NCI-H526 treated with DMSO at 0.1 percent for 48 hours (cell line): ENCODE measurements around the gene RELL1.
"Not testable (repeated sequence)": the region's sequence is repeated elsewhere in the genome, so short reads cannot be mapped to it uniquely, and the experiment has no call there.

Source experiments
- DNase-seq: peaks from one replicate; lab custom pipeline; 2025; lab: John Stamatoyannopoulos, UW

The RELL1 gene

GRCh38 chr4:37693030-37693429, 6.9 kb upstream of the RELL1 start:
- no peak for DNase-seq

DNA sequence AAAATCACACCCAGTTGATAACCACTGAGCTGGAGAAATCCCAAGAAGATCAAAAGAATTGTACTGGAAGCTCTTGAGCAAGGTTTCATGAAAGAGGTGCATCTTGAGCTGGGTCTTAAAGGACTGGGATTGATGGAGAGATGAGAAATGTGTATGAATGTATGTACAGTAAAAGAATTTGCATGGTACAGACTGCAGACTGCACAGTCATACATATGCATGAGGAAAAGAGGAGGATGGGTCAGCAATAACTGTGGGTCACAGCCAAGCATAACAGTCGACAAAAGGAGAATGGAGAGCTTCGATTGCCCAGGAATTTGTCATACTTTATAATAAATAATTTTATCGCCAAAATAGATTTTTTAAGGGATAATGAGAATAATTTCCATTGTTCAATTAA, 4.8 kb upstream of the RELL1 start:
- DNase-seq: peak; percentile 89

DNA sequence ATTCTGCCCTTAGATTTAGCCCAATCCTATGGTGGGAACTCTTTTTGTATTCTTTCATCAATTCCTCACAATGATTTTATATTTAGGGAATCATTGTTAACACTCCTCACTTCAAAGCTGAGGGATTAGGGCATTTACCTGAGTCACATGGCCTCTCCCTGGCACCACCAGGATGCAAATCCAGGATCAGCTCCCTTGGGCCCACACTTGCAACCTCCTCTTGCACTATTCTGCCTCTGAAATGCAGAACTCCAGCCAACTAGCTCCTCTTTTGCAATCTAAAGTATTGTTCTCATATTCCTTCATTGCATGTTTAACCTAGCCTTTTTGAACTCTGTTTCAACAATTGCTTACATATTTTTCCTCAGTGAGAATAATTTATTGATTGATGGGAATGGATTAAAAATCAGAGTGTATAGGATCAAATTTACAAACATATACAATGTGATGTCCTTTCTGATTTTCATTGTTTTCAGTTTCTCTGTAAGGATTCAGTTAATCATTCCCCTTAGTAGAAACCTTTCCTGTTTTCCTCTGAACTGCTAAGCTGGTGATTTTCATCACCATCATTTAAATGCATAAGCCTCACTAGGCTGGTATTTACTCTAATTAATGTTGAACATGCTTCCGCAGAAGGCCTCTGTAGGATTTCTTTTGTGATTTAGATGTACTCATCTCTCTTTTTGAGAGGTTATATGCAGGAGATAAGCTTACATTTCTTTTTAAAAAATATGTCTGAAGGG, 3.3 kb upstream of the RELL1 start:
- DNase-seq: peak; percentile 70

- no peak for DNase-seq
Measured at GRCh38 chr4:37687681-37688080, 1.5 kb upstream of the RELL1 start.

- DNase-seq: no peak
Measured at GRCh38 chr4:37687194-37687562, 1.0 kb upstream of the RELL1 start.

- peak; percentile 63 for DNase-seq
Measured at GRCh38 chr4:37685823-37686372, 278 bp downstream of the RELL1 start.

GRCh38 chr4:37685161-37685822, 884 bp downstream of the RELL1 start:
- DNase-seq: no peak

- no peak for DNase-seq
Measured at GRCh38 chr4:37684154-37684553, 2.0 kb downstream of the RELL1 start.

DNA sequence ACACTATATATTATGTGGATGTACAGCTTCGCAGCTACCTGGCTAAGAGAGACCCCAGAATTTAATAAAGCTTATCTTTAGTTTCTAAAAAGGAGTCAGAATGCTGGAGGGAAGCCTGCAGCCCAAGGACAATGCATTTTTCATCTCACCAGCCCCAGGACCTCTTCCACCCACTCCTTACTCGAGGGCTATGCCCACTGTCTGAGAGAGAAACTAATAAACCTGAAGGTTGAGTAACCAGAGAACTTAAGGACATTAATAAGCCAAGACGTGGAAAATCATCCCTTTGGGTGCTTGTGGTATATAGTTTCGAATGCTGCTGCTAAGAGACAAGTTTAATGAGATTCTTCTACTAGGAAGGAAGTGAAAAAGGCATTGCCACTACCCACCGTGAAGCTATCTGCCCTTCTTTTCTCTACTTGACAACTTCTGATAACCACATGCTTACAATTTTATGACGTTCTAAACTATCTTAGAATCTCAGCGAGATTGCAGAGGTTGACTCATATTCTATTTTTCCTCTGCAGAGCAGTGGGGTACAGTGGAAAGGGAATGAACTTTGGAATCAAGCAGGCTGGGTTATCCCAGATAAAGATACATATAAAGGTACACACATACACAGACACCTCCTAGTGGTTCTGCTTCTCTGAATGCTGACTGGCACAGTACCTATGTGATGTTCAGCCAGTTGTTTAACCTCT, 3.3 kb downstream of the RELL1 start:
- DNase-seq: no peak

GRCh38 chr4:37680089-37680488, 6.1 kb downstream of the RELL1 start:
- DNase-seq: no peak

DNA sequence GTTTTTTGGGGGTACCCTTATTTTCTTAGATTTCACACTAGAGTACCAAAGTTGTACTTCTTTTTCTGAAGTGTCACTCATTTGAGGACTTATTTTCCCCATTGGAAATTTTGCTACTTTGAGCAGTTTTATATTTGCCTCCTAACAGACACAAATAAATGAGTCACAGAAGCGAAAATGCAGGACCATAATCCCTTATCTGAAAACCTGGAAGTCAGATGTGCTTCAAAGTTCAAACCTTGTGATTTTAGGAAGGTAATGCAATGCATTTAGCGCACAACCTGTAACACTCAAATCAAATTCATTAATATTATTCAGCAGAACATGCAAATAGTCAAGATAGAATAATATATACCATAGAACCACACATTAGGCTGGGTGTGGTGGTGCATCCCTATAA, 6.9 kb downstream of the RELL1 start:
- DNase-seq: no peak

DNA sequence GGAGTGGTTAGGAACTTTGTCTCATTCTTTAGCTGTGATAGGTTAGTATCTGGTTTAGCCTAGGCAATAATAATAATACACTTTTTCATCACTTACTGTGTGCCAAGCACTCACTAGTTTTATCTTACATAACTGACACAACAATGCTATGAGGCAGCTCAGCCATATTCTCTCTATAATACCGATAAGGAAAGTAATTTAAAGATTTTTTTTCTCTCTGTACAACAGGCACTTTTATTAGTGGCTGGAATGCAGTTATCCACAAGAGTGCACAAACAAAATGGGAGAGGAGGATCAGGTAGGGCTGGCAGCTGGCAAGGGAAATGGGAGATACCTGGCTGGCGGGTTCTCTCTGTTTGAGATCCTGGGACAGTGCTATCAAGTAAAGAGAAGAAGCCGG, 7.6 kb downstream of the RELL1 start:
- no peak for DNase-seq

- no peak for DNase-seq
Measured at GRCh38 chr4:37675587-37676290, 10.4 kb downstream of the RELL1 start.

DNA sequence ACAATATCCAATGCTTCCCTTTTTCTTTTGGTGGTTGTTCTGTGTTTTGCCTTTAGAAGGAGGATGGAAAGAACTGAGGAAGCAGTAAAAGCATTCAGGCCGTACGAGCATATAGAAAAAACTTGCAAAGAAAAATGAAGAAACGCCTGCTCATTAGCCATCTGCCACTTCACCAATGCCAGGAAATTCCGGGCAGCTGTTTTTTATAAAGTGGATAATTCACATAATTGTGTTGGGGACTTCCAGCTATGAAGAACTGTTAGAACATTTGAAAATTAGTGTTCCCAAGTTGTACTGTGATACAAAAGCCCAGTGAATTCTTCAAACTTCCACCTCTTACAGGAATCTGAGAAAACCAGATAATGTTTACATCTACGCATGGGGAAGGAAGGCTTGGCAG, 11.7 kb downstream of the RELL1 start:
- DNase-seq: no peak

DNA sequence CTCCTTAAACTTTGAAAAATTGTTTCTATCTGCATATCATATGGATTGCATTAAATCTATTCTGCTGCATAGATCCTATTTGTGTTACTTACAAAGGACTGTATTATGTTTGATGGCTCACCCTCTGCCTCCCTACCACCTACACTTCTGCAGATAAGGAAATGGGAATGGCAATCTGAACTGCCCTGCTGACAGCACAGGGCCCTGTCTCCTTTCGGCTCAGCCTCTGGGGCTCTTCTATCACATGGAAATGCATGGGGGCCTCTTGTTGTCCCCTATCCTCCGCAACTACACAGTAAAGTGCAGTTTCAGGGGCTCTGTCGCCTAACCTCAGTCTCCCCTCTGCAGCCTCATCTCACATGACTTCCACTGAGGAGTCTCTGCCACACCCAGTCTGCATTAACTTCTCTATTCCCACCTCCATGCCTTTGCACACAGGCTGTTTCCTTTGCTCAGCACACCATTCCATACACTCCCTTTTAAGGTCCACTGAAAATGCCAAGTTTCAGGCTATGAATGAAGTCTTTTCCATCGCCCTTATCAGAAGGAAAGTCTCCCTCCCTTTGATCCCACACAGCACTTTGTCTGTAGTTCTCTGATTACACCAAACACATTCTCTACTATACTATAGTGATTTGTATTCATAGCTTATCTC, 12.5 kb downstream of the RELL1 start:
- no peak for DNase-seq

DNA sequence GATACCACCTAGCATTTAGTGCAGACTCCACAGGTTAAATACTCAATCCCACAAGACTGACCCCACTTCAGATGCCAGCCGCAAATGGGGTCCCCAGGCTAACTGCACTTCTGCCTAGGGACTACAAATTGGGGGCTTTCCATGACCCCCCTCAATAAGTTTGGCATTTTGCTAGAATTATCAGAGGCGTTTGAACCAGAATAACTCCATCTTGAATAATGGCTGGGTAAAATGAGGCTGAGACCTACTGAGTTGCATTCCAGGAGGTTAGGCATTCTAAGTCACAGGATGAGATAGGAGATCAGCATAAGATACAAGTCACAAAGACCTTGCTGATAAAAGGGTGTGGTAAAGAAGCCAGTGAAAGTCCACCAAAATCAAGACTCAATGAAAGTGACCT, 15.1 kb downstream of the RELL1 start:
- DNase-seq: no peak

GRCh38 chr4:37670249-37670648, 15.9 kb downstream of the RELL1 start:
- DNase-seq: no peak

DNA sequence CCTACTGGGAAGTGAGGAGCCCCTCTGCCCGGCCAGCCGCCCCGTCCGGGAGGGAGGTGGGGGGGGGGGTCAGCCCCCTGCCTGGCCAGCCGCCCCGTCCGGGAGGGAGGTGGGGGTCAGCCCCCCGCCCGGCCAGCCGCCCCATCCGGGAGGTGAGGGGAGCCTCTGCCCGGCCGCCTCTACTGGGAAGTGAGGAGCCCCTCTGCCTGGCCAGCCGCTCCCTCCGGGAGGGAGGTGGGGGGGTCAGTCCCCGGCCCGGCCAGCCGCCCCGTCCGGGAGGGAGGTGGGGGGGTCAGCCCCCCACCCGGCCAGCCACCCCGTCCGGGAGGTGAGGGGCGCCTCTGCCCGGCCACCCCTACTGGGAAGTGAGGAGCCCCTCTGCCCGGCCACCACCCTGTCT, 17.1 kb downstream of the RELL1 start:
- DNase-seq: not testable (repeated sequence)

DNA sequence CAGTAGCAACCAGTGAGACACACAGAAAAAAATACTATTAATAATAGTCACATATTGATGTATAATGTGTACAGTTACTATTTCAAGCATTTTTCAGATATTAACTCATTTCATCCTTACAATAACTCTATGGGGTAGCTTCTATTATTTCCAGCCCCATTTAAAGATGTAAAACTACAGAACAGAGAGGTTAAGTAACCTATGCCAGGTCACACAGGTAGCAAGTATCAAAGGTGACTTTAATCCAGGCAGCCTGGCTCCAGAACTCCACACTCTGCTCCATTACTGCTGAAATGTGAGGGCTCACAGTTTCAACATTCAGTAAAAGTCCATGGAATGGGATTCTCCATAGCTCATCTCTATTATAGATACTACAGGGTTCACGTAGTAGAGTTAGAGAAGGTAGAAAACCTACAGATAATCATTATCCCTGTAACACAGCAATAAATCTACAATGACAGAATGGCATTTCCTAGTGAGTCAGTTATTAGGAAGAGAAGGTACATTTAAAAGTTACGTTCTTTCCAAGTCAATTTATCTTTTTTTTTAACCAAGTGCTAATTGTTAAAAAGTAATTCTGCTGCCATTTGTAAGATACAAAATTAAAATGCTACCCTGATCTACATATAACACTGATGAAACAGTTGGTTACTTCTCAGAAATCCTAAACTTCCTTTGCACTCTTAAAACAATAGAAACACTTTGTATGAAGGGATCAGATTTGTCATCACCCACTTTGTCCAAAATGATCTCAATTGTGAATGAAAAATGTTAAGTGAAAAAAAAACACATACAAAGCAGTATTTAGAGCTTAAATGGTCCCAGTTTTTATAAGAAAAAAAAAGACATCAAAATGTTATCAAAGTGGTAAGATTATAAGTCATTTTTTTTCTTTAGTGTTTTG, 18.7 kb downstream of the RELL1 start:
- DNase-seq: no peak

DNA sequence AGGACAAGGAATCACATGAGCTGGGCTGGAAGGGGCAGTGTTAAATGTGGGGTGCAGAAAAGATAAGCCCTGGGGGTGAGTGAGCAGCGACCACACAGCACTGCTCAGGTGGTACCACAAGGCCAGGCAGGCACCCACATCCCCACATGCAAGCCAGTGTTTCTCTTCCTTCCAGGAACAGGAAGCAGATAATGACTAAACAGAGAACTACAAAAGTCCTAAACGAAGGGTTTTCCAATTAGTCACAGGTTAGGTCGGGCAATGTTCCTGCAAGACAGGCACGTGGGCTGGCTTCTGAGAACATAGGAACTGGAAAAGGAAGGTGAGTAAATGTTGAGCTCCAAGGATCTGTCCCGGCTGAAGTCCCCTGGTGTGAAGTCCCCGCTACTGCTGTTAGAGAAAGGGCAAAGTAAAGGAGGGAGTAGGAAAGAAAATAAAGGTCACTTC, 19.5 kb downstream of the RELL1 start:
- no peak for DNase-seq
